Inferior parietal cortex (tissue), 1 donor: Measurements from ENCODE around the gene VIP.

Source experiments
- DNase-seq: peaks from one replicate; pipeline ENCODE4 v3.0.0-alpha.2; 2016; ENCODE audit errors: extremely low spot score

VIP gene

DNA sequence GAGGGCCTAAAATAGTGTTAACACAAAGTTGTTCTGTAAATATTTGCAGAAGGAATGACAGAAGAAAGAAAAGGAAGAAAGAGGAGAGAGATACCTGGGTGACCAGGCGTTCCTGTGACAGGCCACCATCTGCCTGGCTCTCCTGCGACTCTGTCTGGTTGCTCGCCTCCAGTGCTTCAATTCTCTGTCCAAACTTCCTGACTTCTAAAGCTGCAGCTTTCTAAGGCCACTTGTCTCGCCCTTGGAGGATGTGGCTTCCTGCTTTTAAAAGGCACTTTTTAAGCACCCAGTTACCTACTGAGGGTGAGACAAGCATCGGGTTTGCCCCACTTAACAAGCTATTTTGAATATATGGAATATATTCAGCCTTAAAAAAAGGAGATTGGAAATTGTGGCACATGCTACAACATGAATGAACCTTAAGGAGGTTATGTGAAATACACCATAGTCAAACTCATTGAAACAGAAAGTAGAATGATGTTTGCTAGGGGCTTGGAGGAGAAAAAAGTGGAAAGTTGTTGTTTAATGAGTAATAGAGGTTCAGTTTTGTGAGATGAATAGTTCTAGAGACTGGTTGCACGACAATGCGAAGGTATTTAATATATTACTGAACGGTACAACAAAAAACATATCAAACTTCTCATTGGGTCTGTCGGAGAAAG, 32.8 kb downstream of the VIP start:
- DNase-seq = no peak

DNA sequence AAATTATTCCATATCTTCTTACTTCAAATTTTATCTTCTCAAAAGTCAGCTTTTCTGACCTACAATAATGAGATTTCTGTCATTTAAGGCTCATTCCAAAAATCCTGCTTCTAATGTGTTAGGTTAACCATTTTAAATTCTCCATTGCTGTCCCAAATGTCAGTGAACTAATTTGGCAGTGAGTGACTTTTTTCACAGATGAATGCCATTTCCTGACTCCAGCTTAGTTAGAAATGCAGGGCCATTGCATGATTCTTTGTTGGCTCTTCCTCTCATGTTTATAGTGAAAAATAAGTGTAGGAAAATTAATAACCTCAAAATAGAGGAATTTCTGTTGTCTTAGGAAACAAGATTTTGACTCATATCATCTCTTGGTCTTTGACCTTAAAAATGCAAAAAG, 44.1 kb downstream of the VIP start:
- no peak for DNase-seq

GRCh38 chr6:152804150-152804549, 53.6 kb downstream of the VIP start:
- no peak for DNase-seq
